ENCODE results near the gene ACSL6. TPM values are rescaled to one million over a fixed set of nuclear protein-coding genes. Genes with fewer than 3 reads are reported as not detected.

ACSL6 gene
- total RNA-seq, 1 experiment from 2014 or later, result 1.4 TPM

DNA sequence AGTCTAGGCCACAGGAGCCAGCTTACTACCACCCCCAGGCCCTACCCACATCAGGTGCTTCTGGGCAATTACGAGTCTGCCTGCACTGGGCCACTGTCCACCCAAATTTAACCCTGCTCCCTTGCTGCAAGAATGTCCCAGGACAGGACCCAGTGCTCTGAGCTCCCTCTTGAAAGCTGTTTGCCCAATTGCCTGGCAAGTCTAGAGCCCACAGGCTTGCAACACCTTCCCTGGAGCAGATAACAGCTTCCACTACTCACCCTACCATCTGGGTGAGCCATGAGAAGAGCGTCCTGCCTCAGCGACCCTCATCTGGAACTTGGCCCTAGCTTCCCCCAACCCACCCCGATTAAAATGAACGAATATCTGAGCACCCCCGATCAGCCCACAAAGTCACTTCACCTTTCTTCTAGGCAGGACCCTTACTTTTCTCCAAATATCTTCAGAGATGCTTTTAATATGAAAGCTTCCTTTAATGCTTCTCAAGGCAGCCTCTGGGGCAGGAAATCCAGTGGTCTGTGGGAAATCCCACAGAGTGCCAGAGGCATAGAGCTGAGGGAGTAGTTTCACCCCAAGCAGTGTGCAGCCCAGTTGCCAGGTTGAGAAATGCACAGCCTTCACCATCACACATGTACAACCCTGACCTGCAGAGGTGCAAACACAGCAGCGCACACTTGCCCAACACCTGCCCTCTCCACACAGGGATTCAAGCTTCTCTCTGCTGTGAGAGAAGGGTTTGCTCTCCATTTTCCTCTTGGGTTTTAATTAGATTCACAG is 10.6 kb downstream of the ACSL6 start:
- POLR2A ChIA-PET, result no interaction called here
- Mint-ChIP-seq H3K4me3 (ENCODE audit: unreplicated experiment) (no peak overlapping the region), H3K27ac (ENCODE audit: unreplicated experiment) (peak overlapping the region; percentile 58), H3K4me1 (ENCODE audit: low read depth, unreplicated experiment) (peaks cover 28% of the 10 kb centered on the region), H3K36me3 (ENCODE audit: insufficient read depth, unreplicated experiment) (no peaks in the 10 kb centered on the region), H3K27me3 (ENCODE audit: insufficient read depth, unreplicated experiment) (no peaks in the 10 kb centered on the region), H3K9me3 (ENCODE audit: unreplicated experiment) (no peaks in the 10 kb centered on the region)
- Histone ChIP-seq H3K4me1 (peaks cover 49% of the 10 kb centered on the region), H3K4me3 (ENCODE audit: low read depth, low read length) (no peak overlapping the region), H3K9me3 (no peaks in the 10 kb centered on the region), H3K27me3 (replicated peaks; ENCODE audit: control insufficient read depth, insufficient read depth, low read length) (no peaks in the 10 kb centered on the region), H3K36me3 (ENCODE audit: control insufficient read depth, insufficient read depth, low read length) (no peaks in the 10 kb centered on the region)
- TF ChIP-seq, protein P1, sequence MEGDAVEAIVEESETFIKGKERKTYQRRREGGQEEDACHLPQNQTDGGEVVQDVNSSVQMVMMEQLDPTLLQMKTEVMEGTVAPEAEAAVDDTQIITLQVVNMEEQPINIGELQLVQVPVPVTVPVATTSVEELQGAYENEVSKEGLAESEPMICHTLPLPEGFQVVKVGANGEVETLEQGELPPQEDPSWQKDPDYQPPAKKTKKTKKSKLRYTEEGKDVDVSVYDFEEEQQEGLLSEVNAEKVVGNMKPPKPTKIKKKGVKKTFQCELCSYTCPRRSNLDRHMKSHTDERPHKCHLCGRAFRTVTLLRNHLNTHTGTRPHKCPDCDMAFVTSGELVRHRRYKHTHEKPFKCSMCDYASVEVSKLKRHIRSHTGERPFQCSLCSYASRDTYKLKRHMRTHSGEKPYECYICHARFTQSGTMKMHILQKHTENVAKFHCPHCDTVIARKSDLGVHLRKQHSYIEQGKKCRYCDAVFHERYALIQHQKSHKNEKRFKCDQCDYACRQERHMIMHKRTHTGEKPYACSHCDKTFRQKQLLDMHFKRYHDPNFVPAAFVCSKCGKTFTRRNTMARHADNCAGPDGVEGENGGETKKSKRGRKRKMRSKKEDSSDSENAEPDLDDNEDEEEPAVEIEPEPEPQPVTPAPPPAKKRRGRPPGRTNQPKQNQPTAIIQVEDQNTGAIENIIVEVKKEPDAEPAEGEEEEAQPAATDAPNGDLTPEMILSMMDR (IDR thresholded peaks at IDR 0.05; ENCODE audit: insufficient read depth in 1 of 2, low read depth in 1 of 2, low read length in 1 of 2, severe bottlenecking in 1 of 2, unreplicated experiment in 1 of 2), result no peak
- CTCF ChIA-PET, result interaction anchor here (0.7 kb wide), 1 partner anchor 20 kb away, joined by 3 read pairs; no protein-coding TSS in a partner anchor
- no TSS peak for BruUV-seq (replicated peaks)
- intact Hi-C loops (cut with micrococcal nuclease; ENCODE audit: unreplicated experiment), result loop anchor here (10.0 kb wide), 2 partner anchors 286 to 576 kb away; no protein-coding TSS in a partner anchor
- DNase-seq, result no peak

DNA sequence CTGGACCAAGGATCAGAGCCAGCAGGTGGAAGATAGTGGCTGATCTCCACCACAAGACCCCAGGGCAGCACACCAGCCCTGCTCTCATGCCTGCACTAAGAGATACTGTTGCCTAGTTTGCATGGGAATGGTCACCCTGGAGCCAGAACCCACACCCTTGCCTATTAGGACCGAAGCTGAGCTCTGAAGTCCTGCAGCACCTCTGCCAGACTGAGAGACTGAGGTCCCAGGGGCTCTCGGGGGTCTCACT is 11.3 kb downstream of the ACSL6 start:
- ChIA-PET CTCF (no interaction called here), POLR2A (no interaction called here)
- no peaks in the 10 kb centered on the region for H3K36me3 ChIP-seq (ENCODE audit: control insufficient read depth, insufficient read depth, low read length)
- DNase-seq, result no peak
- no peak overlapping the region for H3K4me3 ChIP-seq (ENCODE audit: low read depth, low read length)
- Mint-ChIP-seq H3K4me3 (ENCODE audit: unreplicated experiment) (no peak overlapping the region), H3K9me3 (ENCODE audit: unreplicated experiment) (no peaks in the 10 kb centered on the region), H3K4me1 (ENCODE audit: low read depth, unreplicated experiment) (peaks cover 28% of the 10 kb centered on the region), H3K27me3 (ENCODE audit: insufficient read depth, unreplicated experiment) (no peaks in the 10 kb centered on the region), H3K36me3 (ENCODE audit: insufficient read depth, unreplicated experiment) (no peaks in the 10 kb centered on the region), H3K27ac (ENCODE audit: unreplicated experiment) (no peak overlapping the region)
- H3K9me3 ChIP-seq, result no peaks in the 10 kb centered on the region
- intact Hi-C loops (cut with micrococcal nuclease; ENCODE audit: unreplicated experiment), result loop anchor here (10.0 kb wide), 2 partner anchors 285 to 575 kb away; no protein-coding TSS in a partner anchor
- H3K4me1 ChIP-seq, result peaks cover 50% of the 10 kb centered on the region
- no TSS peak for BruUV-seq (replicated peaks)
- TF ChIP-seq, protein P1 (IDR thresholded peaks at IDR 0.05; ENCODE audit: insufficient read depth in 1 of 2, low read depth in 1 of 2, low read length in 1 of 2, severe bottlenecking in 1 of 2, unreplicated experiment in 1 of 2), result no peak
- no peaks in the 10 kb centered on the region for H3K27me3 ChIP-seq (replicated peaks; ENCODE audit: control insufficient read depth, insufficient read depth, low read length)

DNA sequence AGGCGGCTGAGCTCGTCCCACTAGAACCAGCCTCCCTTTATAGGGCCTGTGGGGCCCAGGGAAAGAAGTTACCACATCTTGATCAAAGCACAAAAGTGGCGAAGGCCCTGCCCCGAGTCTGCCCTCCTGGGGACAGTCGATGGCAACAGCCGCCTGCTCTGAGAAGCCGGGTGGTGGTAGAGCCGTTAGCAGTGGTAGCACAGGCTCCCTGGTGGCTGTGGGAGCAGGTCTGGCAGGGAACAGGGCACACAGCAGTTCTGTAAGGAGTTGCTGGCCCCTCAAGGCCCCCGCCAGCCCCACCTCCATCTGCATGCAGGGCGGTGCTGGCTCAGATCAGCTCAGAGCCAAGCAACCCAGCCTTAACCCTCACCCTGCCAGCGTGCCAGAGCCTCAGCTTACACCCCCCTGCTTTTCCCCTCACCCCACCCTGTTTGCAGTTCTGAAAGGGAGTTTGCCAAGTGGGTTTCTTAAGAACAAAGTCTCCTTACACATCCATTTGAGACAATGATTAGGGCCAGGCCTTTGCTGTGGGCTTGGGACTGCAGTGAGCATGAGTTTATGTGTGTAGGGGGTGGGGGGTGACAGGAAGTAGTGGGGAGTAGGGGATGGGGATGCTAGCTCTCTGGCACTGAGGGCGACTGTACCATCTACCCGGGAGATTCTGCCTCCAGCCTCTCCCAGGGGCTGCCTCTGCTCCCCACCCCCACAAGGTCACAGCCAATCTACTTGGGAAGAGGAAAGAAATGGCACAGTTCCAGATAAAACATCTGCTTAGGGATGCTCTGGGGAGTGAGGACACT is 11.8 kb downstream of the ACSL6 start:
- H3K36me3 Mint-ChIP-seq (ENCODE audit: insufficient read depth, unreplicated experiment), result no peaks in the 10 kb centered on the region
- H3K27me3 Mint-ChIP-seq (ENCODE audit: insufficient read depth, unreplicated experiment), result no peaks in the 10 kb centered on the region
- Histone ChIP-seq H3K36me3 (ENCODE audit: control insufficient read depth, insufficient read depth, low read length) (no peaks in the 10 kb centered on the region), H3K27me3 (replicated peaks; ENCODE audit: control insufficient read depth, insufficient read depth, low read length) (no peaks in the 10 kb centered on the region), H3K9me3 (no peaks in the 10 kb centered on the region), H3K4me3 (ENCODE audit: low read depth, low read length) (no peak overlapping the region), H3K4me1 (peaks cover 55% of the 10 kb centered on the region)
- BruUV-seq (replicated peaks), result no TSS peak
- intact Hi-C loops (cut with micrococcal nuclease; ENCODE audit: unreplicated experiment), result loop anchor here (10.0 kb wide), 2 partner anchors 285 to 575 kb away; no protein-coding TSS in a partner anchor
- H3K4me1 Mint-ChIP-seq (ENCODE audit: low read depth, unreplicated experiment), result peaks cover 28% of the 10 kb centered on the region
- CTCF ChIA-PET, result no interaction called here
- no peak overlapping the region for H3K4me3 Mint-ChIP-seq (ENCODE audit: unreplicated experiment)
- no peak overlapping the region for H3K27ac Mint-ChIP-seq (ENCODE audit: unreplicated experiment)
- TF ChIP-seq, protein P1 (IDR thresholded peaks at IDR 0.05; ENCODE audit: insufficient read depth in 1 of 2, low read depth in 1 of 2, low read length in 1 of 2, severe bottlenecking in 1 of 2, unreplicated experiment in 1 of 2), result no peak
- DNase-seq, result no peak
- no peaks in the 10 kb centered on the region for H3K9me3 Mint-ChIP-seq (ENCODE audit: unreplicated experiment)
- POLR2A ChIA-PET, result no interaction called here
